IMR-90 (cell line): ENCODE results near the gene MS4A15. TPM values are rescaled to one million over a fixed set of nuclear protein-coding genes. Genes with fewer than 3 reads are reported as not detected.
"Not testable (repeated sequence)": the region's sequence is repeated elsewhere in the genome, so short reads cannot be mapped to it uniquely, and the experiment has no call there.

ENCODE experiments used
- ATAC-seq: fragments of 200-7000 bp; cut with Tn5 transposase; 2 replicates; pipeline ENCODE4 v1.9.1; 2020; ENCODE audit warnings: low read depth, mild to moderate bottlenecking, moderate library complexity
- BruUV-seq: library from RNA; stranded (reverse); fragments of 400-500 nt; replicated peaks from 2 replicates; lab custom pipeline; 2021; lab: Mats Ljungman, UMichigan
- CTCF ChIA-PET: fragments of 300-600 bp; formaldehyde crosslinking; extraction: SDS; loops from one replicate; lab custom pipeline; 2021; ENCODE audit warnings: antibody characterized with exemption; lab: Yijun Ruan, JAX
- POLR2A ChIA-PET: fragments of 300-600 bp; sonication (Branson Sonifier 250); formaldehyde crosslinking; loops from one replicate; lab custom pipeline; 2022; ENCODE audit warnings: antibody characterized with exemption; ENCODE audit not compliant: unreplicated experiment; lab: Charles Lee
- DNase-seq: peaks from one replicate; pipeline ENCODE4 v3.0.0; 2013
- H2AFZ ChIP-seq: replicated peaks from 2 replicates; pipeline ENCODE3; 2013; ENCODE audit warnings: low read length, mild to moderate bottlenecking; ENCODE audit not compliant: poor library complexity
- H2AK5ac ChIP-seq: 2 replicates; pipeline ENCODE4 v1.6.1; 2013; ENCODE audit warnings: low read depth, low read length, inconsistent platforms
- H2AK9ac ChIP-seq: replicated peaks from 2 replicates; pipeline ENCODE3; 2013; ENCODE audit warnings: mild to moderate bottlenecking, low read depth, low read length, moderate library complexity; ENCODE audit not compliant: poor library complexity
- H2BK120ac ChIP-seq: 2 replicates; pipeline ENCODE4 v1.6.1; 2013; ENCODE audit warnings: low read depth, low read length, inconsistent platforms
- H2BK15ac ChIP-seq: 3 replicates; pipeline ENCODE4 v1.6.1; 2013; ENCODE audit warnings: low read depth, low read length, inconsistent platforms
- H2BK20ac ChIP-seq: 2 replicates; pipeline ENCODE4 v1.6.1; 2013; ENCODE audit warnings: low read depth, mild to moderate bottlenecking, inconsistent platforms, low read length, moderate library complexity
- H2BK5ac ChIP-seq: 2 replicates; pipeline ENCODE4 v1.6.1; 2013; ENCODE audit warnings: mild to moderate bottlenecking, low read depth, low read length, inconsistent platforms; ENCODE audit not compliant: poor library complexity, severe bottlenecking
- H3K14ac ChIP-seq: replicated peaks from 2 replicates; pipeline ENCODE4 v1.6.1; 2013; ENCODE audit warnings: low read depth, low read length, inconsistent platforms
- H3K18ac ChIP-seq: 2 replicates; pipeline ENCODE4 v1.6.1; 2013; ENCODE audit warnings: low read depth, low read length, control low read depth
- H3K23ac ChIP-seq: 2 replicates; pipeline ENCODE4 v1.6.1; 2013; ENCODE audit warnings: low read depth, low read length, inconsistent platforms
- H3K27ac ChIP-seq: 2 replicates; pipeline ENCODE4 v1.5.1; 2013; ENCODE audit warnings: mild to moderate bottlenecking, control low read depth, low read length; ENCODE audit not compliant: insufficient read depth
- H3K27me3 ChIP-seq: 2 replicates; pipeline ENCODE4 v1.6.1; 2013; ENCODE audit warnings: low read length; ENCODE audit not compliant: control insufficient read depth, insufficient read depth
- H3K36me3 ChIP-seq: 2 replicates; pipeline ENCODE4 v1.6.1; 2013; ENCODE audit warnings: low read length, mixed read lengths; ENCODE audit not compliant: control insufficient read depth, insufficient read depth
- H3K4ac ChIP-seq: 2 replicates; pipeline ENCODE4 v1.6.1; 2013; ENCODE audit warnings: low read depth, low read length, inconsistent platforms
- H3K4me1 ChIP-seq: 2 replicates; pipeline ENCODE4 v1.6.1; 2013; ENCODE audit warnings: low read length, mixed read lengths; ENCODE audit not compliant: control insufficient read depth, insufficient read depth
- H3K4me2 ChIP-seq: 2 replicates; pipeline ENCODE4 v1.6.1; 2013; ENCODE audit warnings: low read depth, mild to moderate bottlenecking, control low read depth, low read length, moderate library complexity
- H3K4me3 ChIP-seq: 2 replicates; pipeline ENCODE4 v1.5.1; 2013; ENCODE audit warnings: low read depth, mild to moderate bottlenecking, control low read depth, low read length, moderate library complexity; ENCODE audit not compliant: insufficient read depth
- H3K56ac ChIP-seq: 2 replicates; pipeline ENCODE4 v1.6.1; 2013; ENCODE audit warnings: low read length, inconsistent platforms; ENCODE audit not compliant: insufficient read depth; ENCODE audit errors: extremely low read depth
- H3K79me1 ChIP-seq, 2 experiments: 2 replicates each; pipeline ENCODE4 v1.6.1; 2013; ENCODE audit warnings: low read length in 2 of 2, inconsistent platforms in 1 of 2, low read depth in 1 of 2
- H3K9ac ChIP-seq: 2 replicates; pipeline ENCODE4 v1.6.1; 2013; ENCODE audit warnings: low read depth, low read length, control low read depth
- H3K9me1 ChIP-seq: 2 replicates; pipeline ENCODE4 v1.6.1; 2013; ENCODE audit warnings: low read length, inconsistent platforms; ENCODE audit not compliant: insufficient read depth
- H3K9me3 ChIP-seq: 2 replicates; pipeline ENCODE4 v1.6.1; 2013; ENCODE audit warnings: low read length; ENCODE audit not compliant: control insufficient read depth, insufficient read depth
- H4K20me1 ChIP-seq: 2 replicates; pipeline ENCODE4 v1.6.1; 2013; ENCODE audit warnings: low read length, inconsistent platforms; ENCODE audit not compliant: insufficient read depth
- H4K5ac ChIP-seq: 2 replicates; pipeline ENCODE4 v1.6.1; 2013; ENCODE audit warnings: mild to moderate bottlenecking, low read depth, low read length, control low read depth
- H4K8ac ChIP-seq, 2 experiments: 2 replicates each; pipeline ENCODE4 v1.6.1; 2013; ENCODE audit warnings: low read depth in 2 of 2, low read length in 2 of 2, control low read depth in 1 of 2, inconsistent platforms in 1 of 2
- H4K91ac ChIP-seq: 2 replicates; pipeline ENCODE4 v1.6.1; 2013; ENCODE audit warnings: low read depth, low read length, inconsistent platforms; ENCODE audit not compliant: insufficient read depth
- RAD21 ChIP-seq: IDR thresholded peaks from 2 replicates; pipeline ENCODE4 v1.6.1; 2012; ENCODE audit warnings: low read length, improper control_type of control experiment
- WGBS, 2 experiments: methylation state at CpG; one replicate each; pipeline versions ENCODE4 v1.1.5 to v1.1.7; 2013; ENCODE audit warnings: missing lambda C conversion rate in 2 of 2; ENCODE audit not compliant: insufficient read length in 1 of 2; ENCODE audit errors: extremely low coverage in 2 of 2; 5-methylcytosine and 5-hydroxymethylcytosine counted together
- dilution Hi-C: fragments of 300-500 bp; cut with HindIII; formaldehyde crosslinking; loops from one replicate; pipeline ENCODE4 v1.14.3; 2018; ENCODE audit warnings: low sequenced_read_pairs; ENCODE audit not compliant: unreplicated experiment
- in situ Hi-C: fragments of 300-500 bp; cut with MboI; formaldehyde crosslinking; loops from 3 replicates; pipeline ENCODE4 v1.14.3; 2019; ENCODE audit warnings: low sequenced_read_pairs, inconsistent platforms, mixed read lengths
- intact Hi-C: fragments of 100-400 bp; cut with micrococcal nuclease; formaldehyde crosslinking; loops from 2 replicates; pipeline ENCODE4 v1.10.0; 2022
- polyA plus RNA-seq, 3 experiments: library from polyadenylated mRNA; depleted of rRNA; stranded (reverse); fragments of >200 nt; gene quantifications; 2 replicates each; pipeline ENCODE4 v1.2.3, GENCODE V29; 2012; ENCODE audit warnings: low replicate concordance in 1 of 3
- total RNA-seq: library from RNA; depleted of rRNA; stranded (reverse); fragments of >200 nt; gene quantifications from 2 replicates; pipeline ENCODE4 v1.2.3, GENCODE V29; 2012

The MS4A15 gene
- total and polyA plus RNA-seq, 2 of the 4 experiments (the other 2 are of a cell fraction) = not detected

DNA sequence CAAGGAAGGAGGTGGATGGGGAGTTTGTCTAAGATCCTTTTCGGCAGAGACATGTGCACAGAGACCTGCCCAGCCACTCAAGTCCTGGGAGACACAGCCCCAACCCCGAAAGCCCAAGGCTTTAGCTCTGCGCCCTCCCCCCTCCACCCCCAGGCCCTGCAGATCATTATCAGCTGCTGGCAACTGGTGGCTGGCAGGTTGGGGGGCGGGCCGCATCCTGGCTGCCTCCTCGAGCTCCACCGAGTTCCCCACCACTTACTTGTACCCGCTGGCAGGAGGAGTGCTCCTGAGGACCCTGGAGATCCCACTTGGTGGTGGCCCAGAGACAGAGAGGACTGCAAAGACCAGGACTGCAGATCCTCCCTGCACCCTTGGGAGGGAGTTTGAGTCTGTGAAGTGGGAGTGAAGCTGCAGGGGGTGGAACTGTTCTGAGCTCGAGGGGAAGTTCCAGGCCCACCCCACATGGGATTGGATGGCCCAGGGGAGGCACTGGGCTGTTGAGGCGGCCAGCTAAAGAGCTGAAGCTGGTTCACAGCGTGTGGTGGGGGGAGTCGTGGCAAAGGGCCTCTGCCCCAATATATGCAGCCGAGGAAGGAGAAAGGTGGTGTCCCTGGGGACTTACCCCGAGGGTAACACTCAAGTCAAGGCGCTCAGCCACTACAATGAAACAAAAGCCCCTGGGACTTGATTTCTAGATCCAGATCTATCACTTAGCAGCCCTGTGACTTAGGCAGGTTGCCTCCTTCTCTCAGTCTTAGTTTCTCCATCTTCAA lies 65.3 kb downstream of the MS4A15 start:
- TF ChIP-seq RAD21 = no peak
- no TSS peak for BruUV-seq
- no peaks in the 10 kb centered on the region for H3K4me1 ChIP-seq
- no peaks in the 10 kb centered on the region for H3K36me3 ChIP-seq
- H3K9me1 ChIP-seq = no peaks in the 10 kb centered on the region
- no peak overlapping the region for H4K5ac ChIP-seq
- WGBS, 2 experiments = no CpG with 5 or more reads among the region's 15 CpGs
- no peak overlapping the region for H2AFZ ChIP-seq
- no peak overlapping the region for H2BK20ac ChIP-seq
- H4K20me1 ChIP-seq = no peaks in the 10 kb centered on the region
- in situ Hi-C loops = no loop called here
- no peak overlapping the region for H4K91ac ChIP-seq
- CTCF ChIA-PET = interaction anchor here (1.0 to 1.7 kb wide), 3 partner anchors 9 to 65 kb away, joined by 3 to 7 read pairs (median 4); no protein-coding TSS in a partner anchor
- DNase-seq (no peak), ATAC-seq (no peak)
- H3K27ac ChIP-seq = no peak overlapping the region
- H3K9me3 ChIP-seq = peaks cover 2% of the 10 kb centered on the region
- no peak overlapping the region for H3K14ac ChIP-seq
- H2AK5ac ChIP-seq = no peak overlapping the region
- H2AK9ac ChIP-seq = no peak overlapping the region
- no peak overlapping the region for H2BK120ac ChIP-seq
- H3K4ac ChIP-seq = no peak overlapping the region
- no peak overlapping the region for H3K9ac ChIP-seq
- no peak overlapping the region for H3K4me2 ChIP-seq
- H3K18ac ChIP-seq = no peak overlapping the region
- dilution Hi-C loops = no loop called here
- no peak overlapping the region for H2BK15ac ChIP-seq
- intact Hi-C loops = no loop called here
- no peak overlapping the region for H3K4me3 ChIP-seq
- peaks cover 41% of the 10 kb centered on the region for H3K27me3 ChIP-seq
- H3K56ac ChIP-seq = no peak overlapping the region
- no peak overlapping the region for H4K8ac ChIP-seq
- no peak overlapping the region for H2BK5ac ChIP-seq
- H3K23ac ChIP-seq = no peak overlapping the region
- POLR2A ChIA-PET = no interaction called here
- no peaks in the 10 kb centered on the region for H3K79me1 ChIP-seq

- ATAC-seq, DNase-seq, H2BK15ac ChIP-seq, H3K56ac ChIP-seq, H3K4me2 ChIP-seq, H2AK9ac ChIP-seq, H4K5ac ChIP-seq, H3K4ac ChIP-seq, H3K27ac ChIP-seq, H3K4me1 ChIP-seq, H3K9me3 ChIP-seq, H3K18ac ChIP-seq, H2AK5ac ChIP-seq, H4K91ac ChIP-seq, H3K14ac ChIP-seq, H3K23ac ChIP-seq, H3K79me1 ChIP-seq, H2BK20ac ChIP-seq, H2AFZ ChIP-seq, H3K36me3 ChIP-seq, H2BK5ac ChIP-seq, POLR2A ChIA-PET, in situ Hi-C loops, H3K9ac ChIP-seq, H4K20me1 ChIP-seq, H2BK120ac ChIP-seq, intact Hi-C loops, H3K4me3 ChIP-seq, dilution Hi-C loops, BruUV-seq, H3K9me1 ChIP-seq, H4K8ac ChIP-seq: not testable (repeated sequence)
- 71% methylated on average over 4 of the region's 5 CpGs; no CpG with 5 or more reads in 1 of the 2 experiments for whole genome bisulfite sequencing, 2 experiments
- peaks cover 58% of the 10 kb centered on the region for H3K27me3 ChIP-seq
- CTCF ChIA-PET = interaction anchor here (1.4 kb wide), 1 partner anchor 64 kb away, joined by 4 read pairs; no protein-coding TSS in a partner anchor
Measured at GRCh38 chr11:60823745-60824306, 67.2 kb downstream of the MS4A15 start.
